NCI-H345 treated with DMSO at 0.1 percent for 48 hours (cell line): ENCODE measurements around the gene IRAK3.

Experiments used
- DNase-seq: peaks from one replicate; lab custom pipeline; 2025; ENCODE audit not compliant: unreplicated experiment; lab: John Stamatoyannopoulos, UW

IRAK3 gene

GRCh38 chr12:66252771-66253170 is 63.8 kb downstream of the IRAK3 start:
- DNase-seq = no peak

- no peak for DNase-seq
Observed at GRCh38 chr12:66255737-66256136, 66.7 kb downstream of the IRAK3 start.

GRCh38 chr12:66258011-66258410 is 69.0 kb downstream of the IRAK3 start:
- DNase-seq = no peak

- no peak for DNase-seq
Observed at GRCh38 chr12:66262737-66263136, 73.7 kb downstream of the IRAK3 start.

GRCh38 chr12:66268562-66268961 is 79.5 kb downstream of the IRAK3 start:
- no peak for DNase-seq

- no peak for DNase-seq
Observed at GRCh38 chr12:66269142-66269541, 80.1 kb downstream of the IRAK3 start.

- peak; percentile 6 for DNase-seq
Observed at GRCh38 chr12:66269757-66270383, 80.9 kb downstream of the IRAK3 start.

- no peak for DNase-seq
Observed at GRCh38 chr12:66270613-66271012, 81.6 kb downstream of the IRAK3 start.

GRCh38 chr12:66272650-66273049 is 83.6 kb downstream of the IRAK3 start:
- DNase-seq = no peak

- DNase-seq = no peak
Observed at GRCh38 chr12:66273147-66273546, 84.1 kb downstream of the IRAK3 start.

- DNase-seq = no peak
Observed at GRCh38 chr12:66275040-66275439, 86.0 kb downstream of the IRAK3 start.

- no peak for DNase-seq
Observed at GRCh38 chr12:66279123-66279712, 90.2 kb downstream of the IRAK3 start.

- DNase-seq = no peak
Observed at GRCh38 chr12:66280561-66280960, 91.5 kb downstream of the IRAK3 start.

GRCh38 chr12:66282244-66282643 is 93.2 kb downstream of the IRAK3 start:
- no peak for DNase-seq

GRCh38 chr12:66287275-66287674 is 98.3 kb downstream of the IRAK3 start:
- DNase-seq = no peak

GRCh38 chr12:66288121-66288520 is 99.1 kb downstream of the IRAK3 start:
- no peak for DNase-seq

- DNase-seq = no peak
Observed at GRCh38 chr12:66289485-66289884, 100.5 kb downstream of the IRAK3 start.

GRCh38 chr12:66290716-66291200 is 101.7 kb downstream of the IRAK3 start:
- DNase-seq = no peak

GRCh38 chr12:66296176-66296683 is 107.2 kb downstream of the IRAK3 start:
- no peak for DNase-seq

GRCh38 chr12:66297080-66297479 is 108.1 kb downstream of the IRAK3 start:
- no peak for DNase-seq

- no peak for DNase-seq
Observed at GRCh38 chr12:66297923-66298322, 108.9 kb downstream of the IRAK3 start.

- peak; percentile 92 for DNase-seq
Observed at GRCh38 chr12:66301944-66302826, 113.2 kb downstream of the IRAK3 start, which contains the start of gene HELB. TSS of gene HELB (plus strand) at chr12:66302493. CDS start at chr12:66302604, 111 bp downstream.
